Measurements from ENCODE around the gene THOC1.

DNA sequence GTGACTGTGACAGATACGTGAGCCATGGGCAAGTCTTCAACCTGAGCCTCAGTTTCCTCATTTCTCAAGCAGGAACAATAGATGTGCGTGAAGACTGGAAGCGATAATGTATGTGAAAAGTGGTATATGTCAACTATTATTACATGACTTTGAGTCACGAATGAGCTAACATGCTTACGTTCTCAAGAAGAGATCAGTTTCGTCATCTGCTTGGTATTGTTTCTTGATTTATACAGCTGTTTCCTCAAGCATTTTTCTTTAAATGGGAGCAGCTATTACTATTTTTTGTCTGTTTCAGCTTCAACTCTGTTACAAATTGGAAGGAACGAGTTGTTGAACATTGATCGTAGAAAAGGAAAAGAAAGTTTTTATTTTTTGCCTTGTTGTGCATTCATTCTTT is 48.5 kb upstream of the THOC1 start:
- TF ChIP-seq MAX (IDR thresholded peaks at IDR 0.05; ENCODE audit: insufficient read depth, insufficient read length): no peak
- no peak for TF ChIP-seq POLR2A (IDR thresholded peaks at IDR 0.05; ENCODE audit: low read depth, low read length)
